Measurements from ENCODE around the gene LEF1.

Gene LEF1

GRCh38 chr4:108109111-108109510 lies 59.6 kb downstream of the LEF1 start:
- DNase-seq: no peak

GRCh38 chr4:108107729-108108382 lies 60.9 kb downstream of the LEF1 start:
- DNase-seq: no peak

- DNase-seq: no peak
Measured at GRCh38 chr4:108107101-108107500, 61.6 kb downstream of the LEF1 start.

GRCh38 chr4:108106186-108106585 lies 62.5 kb downstream of the LEF1 start:
- no peak for DNase-seq

GRCh38 chr4:108103099-108103862 lies 65.5 kb downstream of the LEF1 start:
- DNase-seq: no peak

GRCh38 chr4:108100827-108101226 lies 67.9 kb downstream of the LEF1 start:
- DNase-seq: no peak

- DNase-seq: no peak
Measured at GRCh38 chr4:108099838-108100237, 68.9 kb downstream of the LEF1 start.

GRCh38 chr4:108097990-108098553 lies 70.7 kb downstream of the LEF1 start:
- no peak for DNase-seq

- no peak for DNase-seq
Measured at GRCh38 chr4:108094923-108095482, 73.7 kb downstream of the LEF1 start.

- no peak for DNase-seq
Measured at GRCh38 chr4:108094131-108094530, 74.6 kb downstream of the LEF1 start.

GRCh38 chr4:108092288-108092687 lies 76.4 kb downstream of the LEF1 start:
- no peak for DNase-seq

- DNase-seq: no peak
Measured at GRCh38 chr4:108087293-108087967, 81.3 kb downstream of the LEF1 start.

GRCh38 chr4:108081256-108081655 lies 87.5 kb downstream of the LEF1 start:
- DNase-seq: peak; percentile 47

- peak; percentile 54 for DNase-seq
Measured at GRCh38 chr4:108080747-108081146, 88.0 kb downstream of the LEF1 start.

- DNase-seq: no peak
Measured at GRCh38 chr4:108078024-108078733, 90.6 kb downstream of the LEF1 start.

- peak; percentile 58 for DNase-seq
Measured at GRCh38 chr4:108072300-108072699, 96.4 kb downstream of the LEF1 start.

GRCh38 chr4:108070775-108071174 lies 98.0 kb downstream of the LEF1 start:
- no peak for DNase-seq

- DNase-seq: no peak
Measured at GRCh38 chr4:108068442-108068841, 100.3 kb downstream of the LEF1 start.

GRCh38 chr4:108060686-108061321 lies 107.9 kb downstream of the LEF1 start:
- DNase-seq: no peak

- no peak for DNase-seq
Measured at GRCh38 chr4:108060164-108060563, 108.6 kb downstream of the LEF1 start.

GRCh38 chr4:108058685-108059440 lies 109.9 kb downstream of the LEF1 start:
- no peak for DNase-seq
